PC-9 (cell line): ENCODE measurements around the gene PPM1J.

Source experiments
- CTCF ChIP-seq: fragments of 200-600 bp; sonication (generic); conservative IDR thresholded peaks from 2 replicates; pipeline ENCODE4 v1.6.1; 2017; ENCODE audit warnings: mixed run types, antibody characterized with exemption, mild to moderate bottlenecking, moderate library complexity
- EZH2 ChIP-seq: fragments of 200-600 bp; sonication (generic); IDR thresholded peaks from 2 replicates; pipeline ENCODE4 v1.8.0; 2017; ENCODE audit warnings: antibody characterized with exemption, low read depth

- no peak for TF ChIP-seq CTCF
- no peak for TF ChIP-seq EZH2
Measured at GRCh38 chr1:112710586-112710985, 4.5 kb downstream of the PPM1J start.
